Gastroesophageal sphincter (tissue), 4 donors: Measurements from ENCODE around the gene OR2B6. TPM values are rescaled to one million over a fixed set of nuclear protein-coding genes. Genes with fewer than 3 reads are reported as not detected.

Experiments used
- ATAC-seq: fragments of 150-250 bp; one replicate; pipeline ENCODE4 v1.9.1; 2016; ENCODE audit warnings: mild to moderate bottlenecking, moderate library complexity
- H3K27ac ChIP-seq, 4 donors: fragments of 200-600 bp; sonication (generic) in 3 of 4; 1 replicate in 3 of 4; 2 replicates in 1 of 4; pipeline ENCODE4 v1.5.1; 2016 to 2019
- H3K27me3 ChIP-seq: fragments of 200-600 bp; sonication (generic); one replicate; pipeline ENCODE4 v1.5.1; 2019
- H3K36me3 ChIP-seq, 2 donors: fragments of 200-600 bp; sonication (generic); one replicate each; pipeline ENCODE4 v1.5.1; 2019; ENCODE audit warnings: control low read depth in 1 of 2
- H3K4me1 ChIP-seq, 3 donors: fragments of 200-600 bp; sonication (generic); 1 replicate in 2 of 3; 2 replicates in 1 of 3; pipeline ENCODE4 v1.5.1; 2016 to 2019; ENCODE audit warnings: control low read depth in 2 of 3
- H3K4me3 ChIP-seq, 2 donors: fragments of 200-600 bp; sonication (generic); one replicate each; pipeline ENCODE4 v1.5.1; 2019; ENCODE audit warnings: mild to moderate bottlenecking in 1 of 2, moderate library complexity in 1 of 2
- H3K9me3 ChIP-seq, 3 donors: fragments of 200-600 bp; sonication (generic); one replicate each; pipeline ENCODE4 v1.5.1; 2017 to 2019; ENCODE audit warnings: control low read depth in 2 of 3
- CTCF ChIP-seq, 4 experiments: fragments of 200-600 bp in 2 of 4; fragments of 450-650 bp in 2 of 4; sonication (generic) in 1 of 4; IDR thresholded peaks; one replicate each; pipeline ENCODE4 v1.5.1; 2017 to 2019; ENCODE audit warnings: antibody characterized with exemption in 4 of 4, mild to moderate bottlenecking in 2 of 4, moderate library complexity in 2 of 4
- EP300 ChIP-seq: sonication (generic); formaldehyde crosslinking; IDR thresholded peaks from one replicate; pipeline ENCODE4 v1.6.1; 2017; ENCODE audit warnings: antibody characterized with exemption, mild to moderate bottlenecking
- POLR2A ChIP-seq, 2 donors: fragments of 450-650 bp; IDR thresholded peaks; one replicate each; pipeline ENCODE4 v1.6.1; 2017; ENCODE audit warnings: antibody characterized with exemption in 2 of 2, mild to moderate bottlenecking in 2 of 2, moderate library complexity in 1 of 2
- POLR2AphosphoS5 ChIP-seq: sonication (generic); formaldehyde crosslinking; IDR thresholded peaks from one replicate; pipeline ENCODE4 v1.6.1; 2017; ENCODE audit warnings: antibody characterized with exemption
- WGBS, 2 donors: methylation state at CpG; one replicate each; pipeline ENCODE4 v1.1.5; 2018; ENCODE audit warnings: low coverage in 1 of 2; 5-methylcytosine and 5-hydroxymethylcytosine counted together
- total RNA-seq, 4 donors: library from RNA; depleted of rRNA; stranded (reverse); fragments of >200 nt; gene quantifications; one replicate each; pipeline ENCODE4 v1.1.0, GENCODE V29; 2016

OR2B6 gene
- total RNA-seq, 4 donors from 2014 or later: not detected

- H3K4me1 ChIP-seq: no peaks in the 10 kb centered on the region
- 13 to 77% methylated on average over 1 to 2 of the region's 3 CpGs for WGBS, 2 donors
- H3K9me3 ChIP-seq: peaks cover 0 to 9% (median 0%) of the 10 kb centered on the region in 3 donors
- H3K4me3 ChIP-seq: no peak overlapping the region
- H3K27me3 ChIP-seq: peaks cover 7% of the 10 kb centered on the region
- no peaks in the 10 kb centered on the region for H3K36me3 ChIP-seq
- no peak for ATAC-seq
- no peak overlapping the region for H3K27ac ChIP-seq
- TF ChIP-seq POLR2AphosphoS5 (no peak), EP300 (no peak), CTCF (IDR thresholded peaks at IDR 0.05) (no peak), POLR2A (IDR thresholded peaks at IDR 0.05) (no peak)
These were observed 5.5 kb downstream of the OR2B6 start for GRCh38 chr6:27962506-27962905.

- ATAC-seq: no peak
- H3K4me1 ChIP-seq: no peaks in the 10 kb centered on the region
- 75 to 100% methylated on average over 1 to 4 of the region's 4 CpGs for WGBS, 2 donors
- H3K36me3 ChIP-seq: no peaks in the 10 kb centered on the region
- H3K4me3 ChIP-seq: no peak overlapping the region
- TF ChIP-seq POLR2AphosphoS5: no peak
- TF ChIP-seq POLR2A (IDR thresholded peaks at IDR 0.05): no peak
- no peak overlapping the region for H3K27ac ChIP-seq
- H3K9me3 ChIP-seq: peaks cover 0 to 20% (median 0%) of the 10 kb centered on the region in 3 donors
- H3K27me3 ChIP-seq: peaks cover 7% of the 10 kb centered on the region
These were observed 9.0 kb downstream of the OR2B6 start for GRCh38 chr6:27966044-27966443.

GRCh38 chr6:27966816-27967426 lies 9.9 kb downstream of the OR2B6 start:
- Histone ChIP-seq H3K9me3 (peaks cover 0 to 20% (median 0%) of the 10 kb centered on the region in 3 donors), H3K4me3 (no peak overlapping the region), H3K36me3 (no peaks in the 10 kb centered on the region), H3K27me3 (peaks cover 7% of the 10 kb centered on the region), H3K4me1 (no peaks in the 10 kb centered on the region), H3K27ac (no peak overlapping the region)
- TF ChIP-seq POLR2AphosphoS5: no peak
- no peak for TF ChIP-seq POLR2A (IDR thresholded peaks at IDR 0.05)
- no peak for TF ChIP-seq EP300
- TF ChIP-seq CTCF (IDR thresholded peaks at IDR 0.05): no peak
- ATAC-seq: no peak
- WGBS, 2 donors: 100% methylated on average over 2 of the region's 23 CpGs; no CpG with 5 or more reads in 1 of the 2 donors

GRCh38 chr6:27970444-27970843 lies 13.4 kb downstream of the OR2B6 start:
- 89 to 91% methylated on average over 2 of the region's 2 CpGs for WGBS, 2 donors
- H3K27me3 ChIP-seq: peaks cover 7% of the 10 kb centered on the region
- H3K36me3 ChIP-seq: no peaks in the 10 kb centered on the region
- no peak for ATAC-seq
- no peak overlapping the region for H3K4me3 ChIP-seq
- peaks cover 0 to 20% (median 0%) of the 10 kb centered on the region in 3 donors for H3K9me3 ChIP-seq
- H3K27ac ChIP-seq: no peak overlapping the region
- H3K4me1 ChIP-seq: no peaks in the 10 kb centered on the region
- TF ChIP-seq EP300: no peak
- TF ChIP-seq POLR2AphosphoS5: no peak
- no peak for TF ChIP-seq POLR2A (IDR thresholded peaks at IDR 0.05)
- TF ChIP-seq CTCF (IDR thresholded peaks at IDR 0.05): no peak

- TF ChIP-seq POLR2AphosphoS5 (no peak), EP300 (no peak), POLR2A (IDR thresholded peaks at IDR 0.05) (no peak), CTCF (IDR thresholded peaks at IDR 0.05) (no peak)
- ATAC-seq: no peak
- Histone ChIP-seq H3K9me3 (peaks cover 0 to 10% (median 0%) of the 10 kb centered on the region in 3 donors), H3K4me3 (no peak overlapping the region), H3K27me3 (no peaks in the 10 kb centered on the region), H3K27ac (no peak overlapping the region), H3K4me1 (no peaks in the 10 kb centered on the region), H3K36me3 (no peaks in the 10 kb centered on the region)
- whole genome bisulfite sequencing, 2 donors: 84 to 92% methylated on average over 4 of the region's 4 CpGs
These were observed 15.7 kb downstream of the OR2B6 start for GRCh38 chr6:27972750-27973149.
